ENCODE data around the gene NXPH2.

Gene NXPH2

DNA sequence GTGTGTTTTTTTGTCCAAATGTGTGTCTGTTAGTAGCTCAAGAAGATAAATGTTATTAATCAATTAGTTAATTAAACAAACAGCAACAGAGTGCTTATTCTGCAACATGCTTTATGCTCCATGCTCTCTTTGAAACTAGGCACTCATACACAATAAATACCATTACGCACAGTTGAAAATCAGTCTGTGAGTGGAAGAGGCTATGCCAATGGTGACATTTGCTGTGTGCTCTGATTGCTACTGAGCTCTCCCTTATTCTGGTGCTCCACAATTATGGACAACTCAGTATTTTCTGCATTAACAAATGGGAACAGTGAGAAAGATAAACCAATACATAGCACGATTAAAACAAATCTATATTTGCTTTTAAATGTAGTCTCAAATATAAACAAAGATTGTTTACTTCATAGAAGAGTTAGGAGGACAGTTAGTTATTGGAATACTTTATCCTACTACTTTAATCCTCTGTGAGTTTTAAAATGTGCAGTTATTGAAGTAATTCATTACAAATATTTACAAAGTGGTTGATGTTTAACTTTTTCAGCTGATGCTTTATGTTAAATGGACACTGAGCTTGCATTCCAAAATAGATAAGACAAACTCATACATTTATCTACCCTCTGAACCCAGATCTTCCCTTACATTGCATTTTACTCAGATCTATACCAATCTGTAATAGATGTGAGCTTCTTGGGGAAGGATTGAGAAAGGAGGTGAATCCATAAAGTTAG is 55.3 kb downstream of the NXPH2 start:
- Histone ChIP-seq H3K9me3 (ENCODE audit: control insufficient read depth, insufficient read depth, low read depth, low read length) (no peaks in the 10 kb centered on the region), H3K27ac (ENCODE audit: low read depth, low read length) (no peak overlapping the region), H3K4me3 (ENCODE audit: low read depth, low read length) (no peak overlapping the region), H3K9ac (ENCODE audit: low read length) (no peak overlapping the region), H3K36me3 (ENCODE audit: control insufficient read depth, insufficient read depth, low read length) (no peaks in the 10 kb centered on the region), H3K27me3 (ENCODE audit: control insufficient read depth, insufficient read depth, low read length) (no peaks in the 10 kb centered on the region), H3K4me1 (ENCODE audit: control insufficient read depth, insufficient read depth, low read length) (peaks cover 8% of the 10 kb centered on the region; the same call in 1 of the 2 replicates)

DNA sequence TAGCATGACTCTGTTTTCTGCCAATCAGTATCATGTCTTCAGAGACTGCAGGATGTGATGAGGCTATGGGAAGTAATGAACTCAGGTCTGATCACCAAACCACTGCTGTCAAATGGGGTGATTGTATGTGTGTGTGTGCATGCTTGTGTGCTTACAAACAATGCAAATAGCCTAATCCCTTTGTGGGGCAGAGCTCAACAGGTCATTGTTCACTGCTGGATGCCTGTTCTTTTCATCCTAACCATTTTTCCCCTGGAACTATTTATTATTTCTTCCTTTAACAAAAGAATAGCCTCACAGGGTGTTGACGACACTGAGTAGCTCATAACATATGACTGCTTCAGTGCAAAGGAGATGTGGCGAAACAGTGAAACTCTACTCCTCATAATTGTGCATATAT is 55.9 kb downstream of the NXPH2 start:
- Histone ChIP-seq H3K27me3 (ENCODE audit: control insufficient read depth, insufficient read depth, low read length) (no peaks in the 10 kb centered on the region), H3K4me3 (ENCODE audit: low read depth, low read length) (no peak overlapping the region), H3K4me1 (ENCODE audit: control insufficient read depth, insufficient read depth, low read length) (peaks cover 8% of the 10 kb centered on the region; the same call in 1 of the 2 replicates), H3K27ac (ENCODE audit: low read depth, low read length) (no peak overlapping the region), H3K9ac (ENCODE audit: low read length) (no peak overlapping the region), H3K9me3 (ENCODE audit: control insufficient read depth, insufficient read depth, low read depth, low read length) (no peaks in the 10 kb centered on the region), H3K36me3 (ENCODE audit: control insufficient read depth, insufficient read depth, low read length) (no peaks in the 10 kb centered on the region)

DNA sequence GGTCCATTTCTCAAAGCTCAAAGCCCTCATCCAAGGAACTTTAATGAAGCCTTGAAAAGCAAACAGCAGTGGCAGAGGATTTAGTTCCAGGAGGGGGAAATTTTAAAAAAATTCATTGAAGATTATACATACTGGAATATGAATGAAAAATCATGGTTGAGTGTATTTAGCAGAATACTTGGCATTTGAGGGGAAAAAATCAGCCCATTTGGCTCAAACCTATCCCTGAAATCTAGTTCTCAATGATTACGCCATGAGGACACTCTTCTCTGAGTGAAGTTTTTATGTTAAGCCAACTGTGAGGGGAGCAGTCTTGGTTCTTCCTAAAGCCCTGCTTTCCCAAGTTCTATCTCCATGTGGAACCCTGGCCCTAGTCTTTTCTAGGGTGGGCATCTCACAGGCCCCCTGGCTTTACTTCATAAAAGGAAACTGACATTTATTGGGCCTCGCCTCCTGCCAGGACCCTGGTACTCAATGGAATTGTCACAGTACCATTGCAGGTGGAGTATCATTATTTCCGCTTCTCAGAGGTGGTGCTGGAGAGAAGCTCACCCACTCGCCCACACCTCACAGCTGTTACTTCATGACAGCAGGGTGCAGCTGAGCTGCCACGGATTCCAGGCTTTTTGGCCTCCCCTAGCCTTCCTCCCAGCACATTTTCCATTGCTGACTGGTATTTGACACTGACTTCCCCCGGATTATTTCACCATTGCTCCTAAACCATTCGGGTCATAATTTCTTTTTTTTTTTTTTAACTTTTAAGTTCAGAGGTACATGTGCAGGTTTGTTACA is 56.8 kb downstream of the NXPH2 start:
- Histone ChIP-seq H3K4me3 (ENCODE audit: low read depth, low read length) (no peak overlapping the region), H3K4me1 (ENCODE audit: control insufficient read depth, insufficient read depth, low read length) (peaks cover 8% of the 10 kb centered on the region; the same call in 1 of the 2 replicates), H3K9ac (ENCODE audit: low read length) (no peak overlapping the region), H3K9me3 (ENCODE audit: control insufficient read depth, insufficient read depth, low read depth, low read length) (no peaks in the 10 kb centered on the region), H3K27ac (ENCODE audit: low read depth, low read length) (no peak overlapping the region), H3K27me3 (ENCODE audit: control insufficient read depth, insufficient read depth, low read length) (no peaks in the 10 kb centered on the region), H3K36me3 (ENCODE audit: control insufficient read depth, insufficient read depth, low read length) (no peaks in the 10 kb centered on the region)

DNA sequence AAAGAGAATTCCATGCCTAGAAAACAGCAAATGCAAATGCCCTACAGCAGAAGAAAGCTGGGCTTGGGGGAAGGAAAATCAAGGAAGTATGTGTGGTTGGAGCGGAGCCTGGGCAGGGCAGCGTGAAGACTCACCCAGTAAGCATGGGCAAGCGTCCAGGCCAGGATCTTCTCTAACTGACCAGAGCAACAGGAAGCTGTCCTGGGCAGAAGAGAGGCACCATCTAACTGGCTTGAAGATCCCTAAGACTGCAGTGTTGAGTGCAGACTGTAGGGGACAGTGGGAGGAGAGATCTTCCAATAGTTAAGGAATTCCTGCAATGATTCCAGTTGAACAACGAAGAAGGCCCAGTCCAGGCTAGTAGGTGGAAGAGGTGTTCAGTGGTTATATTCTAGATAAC is 57.9 kb downstream of the NXPH2 start:
- Histone ChIP-seq H3K36me3 (ENCODE audit: control insufficient read depth, insufficient read depth, low read length) (no peaks in the 10 kb centered on the region), H3K9ac (ENCODE audit: low read length) (no peak overlapping the region), H3K27ac (ENCODE audit: low read depth, low read length) (no peak overlapping the region), H3K9me3 (ENCODE audit: control insufficient read depth, insufficient read depth, low read depth, low read length) (no peaks in the 10 kb centered on the region), H3K4me3 (ENCODE audit: low read depth, low read length) (no peak overlapping the region), H3K4me1 (ENCODE audit: control insufficient read depth, insufficient read depth, low read length) (peaks cover 8% of the 10 kb centered on the region; the same call in 1 of the 2 replicates), H3K27me3 (ENCODE audit: control insufficient read depth, insufficient read depth, low read length) (no peaks in the 10 kb centered on the region)

DNA sequence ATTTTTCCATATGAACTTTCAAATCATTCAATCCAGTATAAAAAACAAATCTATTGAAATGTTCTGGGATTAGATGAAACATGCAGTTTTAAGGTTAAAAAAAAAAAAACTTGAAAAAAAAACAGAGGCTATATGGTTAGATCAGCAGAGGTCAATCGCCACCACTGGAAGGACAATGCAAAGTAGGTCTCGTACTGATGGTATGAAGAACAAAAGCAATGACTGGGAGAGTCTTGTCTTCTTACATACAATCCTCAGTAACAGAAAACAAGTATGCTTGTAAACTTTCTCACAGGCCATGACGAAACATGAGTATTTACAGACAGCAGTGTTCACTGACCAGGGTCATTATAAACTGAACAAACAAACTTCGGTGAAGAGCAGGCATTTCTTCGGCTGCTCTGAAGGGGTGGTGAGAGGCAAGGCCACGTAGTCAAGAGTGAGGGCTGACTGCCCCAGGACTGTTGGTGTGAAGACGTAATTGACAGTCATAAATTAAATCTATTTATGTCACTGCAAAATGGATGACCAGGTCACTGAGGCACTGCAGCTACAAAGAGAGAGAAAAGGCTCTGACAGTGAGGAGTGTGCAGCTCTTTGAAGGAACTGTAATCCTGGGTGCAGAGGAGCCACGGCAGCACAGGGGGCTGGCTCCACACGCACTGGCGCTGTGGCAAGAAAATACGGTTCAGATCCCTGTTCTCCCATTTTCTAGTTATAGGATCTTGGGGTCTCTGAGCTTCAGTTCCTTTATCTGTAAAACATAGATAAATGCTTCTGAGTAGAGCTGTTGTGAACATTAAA is 60.0 kb downstream of the NXPH2 start:
- Histone ChIP-seq H3K4me1 (ENCODE audit: control insufficient read depth, insufficient read depth, low read length) (peaks cover 8% of the 10 kb centered on the region; the same call in 1 of the 2 replicates), H3K4me3 (ENCODE audit: low read depth, low read length) (no peak overlapping the region), H3K27ac (ENCODE audit: low read depth, low read length) (no peak overlapping the region), H3K36me3 (ENCODE audit: control insufficient read depth, insufficient read depth, low read length) (no peaks in the 10 kb centered on the region), H3K9ac (ENCODE audit: low read length) (no peak overlapping the region), H3K27me3 (ENCODE audit: control insufficient read depth, insufficient read depth, low read length) (no peaks in the 10 kb centered on the region), H3K9me3 (ENCODE audit: control insufficient read depth, insufficient read depth, low read depth, low read length) (no peaks in the 10 kb centered on the region)

DNA sequence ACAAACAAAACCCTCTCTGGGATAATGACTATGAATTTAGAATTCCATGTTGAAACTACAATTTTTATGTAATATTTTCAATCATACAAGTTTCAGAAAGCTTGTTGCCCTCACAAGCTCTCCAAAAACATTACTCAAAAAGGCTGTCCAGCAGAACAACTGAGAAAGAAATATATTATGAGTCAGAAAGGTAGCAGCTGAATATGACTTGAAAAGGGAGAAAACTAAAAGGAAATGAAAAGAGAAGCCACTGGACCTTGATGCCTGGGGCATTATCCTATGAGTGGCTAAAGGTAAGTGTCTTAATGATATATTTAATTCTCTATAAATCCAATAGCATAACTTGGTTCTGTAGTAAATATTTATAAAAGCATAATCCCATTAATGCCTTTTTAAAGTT is 61.8 kb downstream of the NXPH2 start:
- H3K9me3 ChIP-seq (ENCODE audit: control insufficient read depth, insufficient read depth, low read depth, low read length), result no peaks in the 10 kb centered on the region
- H3K4me3 ChIP-seq (ENCODE audit: low read depth, low read length), result no peak overlapping the region
- no peaks in the 10 kb centered on the region for H3K36me3 ChIP-seq (ENCODE audit: control insufficient read depth, insufficient read depth, low read length)
- no peaks in the 10 kb centered on the region for H3K27me3 ChIP-seq (ENCODE audit: control insufficient read depth, insufficient read depth, low read length)
- no peaks in the 10 kb centered on the region for H3K4me1 ChIP-seq (ENCODE audit: control insufficient read depth, insufficient read depth, low read length)
- H3K27ac ChIP-seq (ENCODE audit: low read depth, low read length), result no peak overlapping the region
- no peak overlapping the region for H3K9ac ChIP-seq (ENCODE audit: low read length)

DNA sequence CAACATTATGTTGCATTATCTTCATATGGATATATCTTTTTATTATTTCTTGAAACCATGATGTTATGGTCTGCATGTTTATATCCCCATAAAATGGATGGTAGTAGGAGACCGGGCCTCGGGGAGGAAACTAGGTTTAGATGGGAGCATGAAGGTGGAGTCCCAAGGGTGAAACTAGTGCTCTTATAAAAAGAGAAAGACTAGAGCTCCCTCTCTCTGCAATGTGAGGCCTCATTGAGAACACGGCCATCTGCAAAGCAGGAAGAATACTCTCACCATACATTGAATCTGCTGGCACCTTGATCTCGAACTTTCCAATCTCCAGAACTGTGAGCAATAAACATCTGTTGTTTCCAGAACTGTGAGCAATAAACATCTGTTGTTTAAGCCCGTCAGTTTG is 64.0 kb downstream of the NXPH2 start:
- Histone ChIP-seq H3K27ac (ENCODE audit: low read depth, low read length) (no peak overlapping the region), H3K9me3 (ENCODE audit: control insufficient read depth, insufficient read depth, low read depth, low read length) (no peaks in the 10 kb centered on the region), H3K27me3 (ENCODE audit: control insufficient read depth, insufficient read depth, low read length) (no peaks in the 10 kb centered on the region), H3K9ac (ENCODE audit: low read length) (no peak overlapping the region), H3K4me1 (ENCODE audit: control insufficient read depth, insufficient read depth, low read length) (no peaks in the 10 kb centered on the region), H3K4me3 (ENCODE audit: low read depth, low read length) (no peak overlapping the region), H3K36me3 (ENCODE audit: control insufficient read depth, insufficient read depth, low read length) (no peaks in the 10 kb centered on the region)

DNA sequence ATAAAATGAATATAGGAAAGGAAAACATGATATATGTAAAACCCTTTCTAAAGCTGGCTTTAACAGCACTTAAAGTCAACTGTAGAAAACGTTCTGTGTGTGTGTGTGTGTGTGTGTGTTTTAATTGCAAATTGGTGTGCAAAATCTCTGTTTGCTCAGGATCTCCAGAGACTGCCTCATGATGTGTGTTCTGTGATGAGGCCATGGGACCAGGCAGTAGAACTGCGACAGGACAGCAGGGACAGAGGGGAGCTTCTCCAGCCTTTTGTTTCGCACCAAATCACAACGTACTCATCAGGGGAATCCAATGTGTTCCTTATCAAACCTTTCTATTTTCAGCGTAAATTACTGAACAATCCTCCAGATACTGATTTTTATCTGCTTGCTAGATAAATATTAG is 66.7 kb downstream of the NXPH2 start:
- H3K4me3 ChIP-seq (ENCODE audit: low read depth, low read length), result no peak overlapping the region
- no peaks in the 10 kb centered on the region for H3K27me3 ChIP-seq (ENCODE audit: control insufficient read depth, insufficient read depth, low read length)
- H3K27ac ChIP-seq (ENCODE audit: low read depth, low read length), result no peak overlapping the region

DNA sequence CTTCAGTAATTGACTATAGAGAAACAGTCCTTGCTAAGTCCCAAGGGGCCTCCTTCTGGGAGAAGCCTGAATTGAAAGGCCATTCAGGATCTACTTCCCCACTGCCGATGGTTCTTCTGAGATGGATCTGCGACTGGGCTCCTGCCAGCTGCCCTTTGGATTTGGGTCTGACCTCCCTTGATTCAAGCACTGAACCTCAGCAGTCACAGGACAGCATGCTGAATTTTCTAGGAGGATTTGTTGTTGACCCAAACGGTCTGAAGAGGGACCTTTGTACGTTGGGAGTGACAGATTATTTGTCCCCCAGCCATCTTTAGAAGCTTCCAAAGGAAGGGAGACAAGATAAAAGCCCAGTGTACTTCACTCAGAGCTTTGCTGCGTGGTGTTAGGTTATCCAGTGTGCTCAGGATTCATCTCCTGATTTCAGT is 67.1 kb downstream of the NXPH2 start:
- no peaks in the 10 kb centered on the region for H3K27me3 ChIP-seq (ENCODE audit: control insufficient read depth, insufficient read depth, low read length)
- H3K36me3 ChIP-seq (ENCODE audit: control insufficient read depth, insufficient read depth, low read length), result no peaks in the 10 kb centered on the region
- no peak overlapping the region for H3K27ac ChIP-seq (ENCODE audit: low read depth, low read length)
- no peaks in the 10 kb centered on the region for H3K4me1 ChIP-seq (ENCODE audit: control insufficient read depth, insufficient read depth, low read length)
- H3K9ac ChIP-seq (ENCODE audit: low read length), result no peak overlapping the region
- H3K9me3 ChIP-seq (ENCODE audit: control insufficient read depth, insufficient read depth, low read depth, low read length), result no peaks in the 10 kb centered on the region
- no peak overlapping the region for H3K4me3 ChIP-seq (ENCODE audit: low read depth, low read length)

More for the DNA sequence above, 66.7 kb downstream of the NXPH2 start:
- H3K36me3 ChIP-seq (ENCODE audit: control insufficient read depth, insufficient read depth, low read length), result no peaks in the 10 kb centered on the region
- no peaks in the 10 kb centered on the region for H3K9me3 ChIP-seq (ENCODE audit: control insufficient read depth, insufficient read depth, low read depth, low read length)
- no peak overlapping the region for H3K9ac ChIP-seq (ENCODE audit: low read length)
- H3K4me1 ChIP-seq (ENCODE audit: control insufficient read depth, insufficient read depth, low read length), result no peaks in the 10 kb centered on the region

DNA sequence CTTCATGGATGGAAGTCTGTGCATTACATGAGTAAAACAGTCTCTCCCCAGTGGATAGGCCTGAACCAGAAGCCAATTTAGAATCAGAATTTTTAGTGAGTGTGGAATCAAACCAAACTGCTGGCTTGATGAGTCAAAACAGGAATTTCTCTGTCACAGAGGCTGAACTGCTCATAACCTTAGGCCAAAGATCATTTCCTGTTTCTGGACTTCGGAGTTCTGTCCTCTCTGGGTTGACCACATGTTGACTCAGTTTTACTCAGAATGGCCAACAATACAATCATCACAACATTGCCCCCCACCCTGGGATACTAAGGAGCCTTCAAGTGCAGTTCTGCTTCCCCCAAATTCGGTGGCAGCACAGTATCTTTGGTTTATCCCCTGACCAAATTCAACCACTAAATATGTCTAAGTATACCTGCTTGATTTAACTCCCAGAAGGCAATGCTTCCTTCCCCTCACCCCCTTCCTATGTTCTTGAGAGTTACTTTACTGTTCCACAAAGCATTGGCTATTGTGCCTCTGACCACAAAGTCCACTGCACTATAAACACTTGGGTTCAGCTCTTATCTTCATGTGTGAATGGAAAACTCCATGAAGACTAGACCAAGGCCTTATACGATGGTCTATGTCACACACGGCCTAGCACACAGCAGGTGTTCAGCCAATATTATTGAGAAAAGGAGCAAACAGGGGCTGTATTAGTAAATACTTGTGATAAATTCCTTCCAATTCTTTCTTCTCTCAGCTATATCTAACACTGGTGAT is 67.8 kb downstream of the NXPH2 start:
- Histone ChIP-seq H3K4me1 (ENCODE audit: control insufficient read depth, insufficient read depth, low read length) (no peaks in the 10 kb centered on the region), H3K36me3 (ENCODE audit: control insufficient read depth, insufficient read depth, low read length) (no peaks in the 10 kb centered on the region)

More for the DNA sequence above, 67.8 kb downstream of the NXPH2 start:
- Histone ChIP-seq H3K27me3 (ENCODE audit: control insufficient read depth, insufficient read depth, low read length) (no peaks in the 10 kb centered on the region), H3K4me3 (ENCODE audit: low read depth, low read length) (no peak overlapping the region), H3K27ac (ENCODE audit: low read depth, low read length) (no peak overlapping the region), H3K9me3 (ENCODE audit: control insufficient read depth, insufficient read depth, low read depth, low read length) (no peaks in the 10 kb centered on the region), H3K9ac (ENCODE audit: low read length) (no peak overlapping the region)
